HG03442 (cell line): ENCODE data around the gene MACC1.

Source experiments
- ATAC-seq: cut with Tn5 transposase; IDR thresholded peaks from one replicate; pipeline ENCODE4 v1.9.1; 2021; ENCODE audit warnings: mild to moderate bottlenecking, moderate library complexity; ENCODE audit not compliant: unreplicated experiment

The MACC1 gene

GRCh38 chr7:20183086-20183485 lies 34.1 kb downstream of the MACC1 start:
- ATAC-seq = no peak

GRCh38 chr7:20176578-20177242 lies 40.5 kb downstream of the MACC1 start:
- no peak for ATAC-seq

- ATAC-seq = no peak
Measured at GRCh38 chr7:20173828-20174227, 43.4 kb downstream of the MACC1 start.

- peak; percentile 67 for ATAC-seq
Measured at GRCh38 chr7:20172736-20173334, 44.3 kb downstream of the MACC1 start.

- ATAC-seq = no peak
Measured at GRCh38 chr7:20170633-20171032, 46.6 kb downstream of the MACC1 start.

- no peak for ATAC-seq
Measured at GRCh38 chr7:20165146-20165510, 52.1 kb downstream of the MACC1 start.

- ATAC-seq = no peak
Measured at GRCh38 chr7:20164425-20165145, 52.6 kb downstream of the MACC1 start.

GRCh38 chr7:20162665-20163064 lies 54.5 kb downstream of the MACC1 start:
- ATAC-seq = no peak

- ATAC-seq = no peak
Measured at GRCh38 chr7:20159226-20159747, 57.9 kb downstream of the MACC1 start.

- peak; percentile 50 for ATAC-seq
Measured at GRCh38 chr7:20158684-20159083, 58.5 kb downstream of the MACC1 start.

GRCh38 chr7:20157456-20157855 lies 59.7 kb downstream of the MACC1 start:
- ATAC-seq = no peak

GRCh38 chr7:20153999-20154398 lies 63.2 kb downstream of the MACC1 start:
- ATAC-seq = no peak

GRCh38 chr7:20153567-20153966 lies 63.6 kb downstream of the MACC1 start:
- no peak for ATAC-seq

GRCh38 chr7:20152511-20152910 lies 64.7 kb downstream of the MACC1 start:
- no peak for ATAC-seq

GRCh38 chr7:20151708-20152456 lies 65.3 kb downstream of the MACC1 start:
- ATAC-seq = no peak

GRCh38 chr7:20146451-20146850 lies 70.7 kb downstream of the MACC1 start:
- no peak for ATAC-seq

GRCh38 chr7:20144801-20145200 lies 72.4 kb downstream of the MACC1 start:
- ATAC-seq = no peak

- peak; percentile 67 for ATAC-seq
Measured at GRCh38 chr7:20141666-20142065, 75.5 kb downstream of the MACC1 start.

- ATAC-seq = no peak
Measured at GRCh38 chr7:20141002-20141345, 76.2 kb downstream of the MACC1 start.

GRCh38 chr7:20140291-20141001 lies 76.7 kb downstream of the MACC1 start:
- no peak for ATAC-seq

GRCh38 chr7:20136647-20137046 lies 80.5 kb downstream of the MACC1 start:
- ATAC-seq = no peak
